Psoas muscle (tissue), 8 donors: ENCODE measurements around the gene SLC22A17. TPM values are rescaled to one million over a fixed set of nuclear protein-coding genes. Genes with fewer than 3 reads are reported as not detected.

Experiments used
- ATAC-seq, 4 donors: fragments of 200-7000 bp; cut with Tn5 transposase; one replicate each; pipeline ENCODE4 v1.9.1; 2020; ENCODE audit warnings: moderate library complexity in 3 of 4, mild to moderate bottlenecking in 2 of 4
- DNase-seq, 2 donors: peaks; one replicate each; pipeline ENCODE4 v3.0.0-alpha.2; 2020
- H3K27ac ChIP-seq: fragments of 200-600 bp; one replicate; pipeline ENCODE4 v1.8.0; 2022
- H3K27me3 ChIP-seq, 3 donors: fragments of 200-600 bp in 1 of 3; one replicate each; pipeline versions ENCODE4 v1.6.1 to v1.8.0; 2013 to 2022; ENCODE audit warnings: low read length in 2 of 3, mild to moderate bottlenecking in 2 of 3, moderate library complexity in 1 of 3; ENCODE audit not compliant: insufficient read depth in 3 of 3
- H3K36me3 ChIP-seq, 2 donors: fragments of 200-600 bp in 1 of 2; one replicate each; pipeline versions ENCODE4 v1.6.1 to v1.8.0; 2013 to 2022; ENCODE audit warnings: low read depth in 1 of 2, mild to moderate bottlenecking in 1 of 2, moderate library complexity in 1 of 2; ENCODE audit not compliant: insufficient read depth in 1 of 2
- H3K4me1 ChIP-seq: fragments of 200-600 bp; one replicate; pipeline ENCODE4 v1.8.0; 2022
- H3K4me3 ChIP-seq: fragments of 200-600 bp; one replicate; pipeline ENCODE4 v1.8.0; 2022; ENCODE audit warnings: mild to moderate bottlenecking
- H3K9me3 ChIP-seq: fragments of 200-600 bp; one replicate; pipeline ENCODE4 v1.8.0; 2022
- WGBS, 3 donors: extraction: QIAGEN DNeasy Blood & Tissue Kit; methylation state at CpG; one replicate each; pipeline versions ENCODE4 v1.1.6 to v1.1.7; 2013; 5-methylcytosine and 5-hydroxymethylcytosine counted together
- intact Hi-C, 2 donors: fragments of 100-400 bp; cut with DNase I; formaldehyde crosslinking; loops; one replicate each; pipeline versions ENCODE4 v1.11.0 to v1.14.2; 2022
- polyA plus RNA-seq, 3 donors: library from polyadenylated mRNA; stranded (reverse); fragments of 200-250 nt; gene quantifications; one replicate each; pipeline ENCODE4 v1.2.3, GENCODE V29; 2013
- total RNA-seq, 4 donors: library from RNA; stranded (reverse); fragmentation: NEBNext Ultra II Directional in 2 of 4; extraction: Animal tissue kit (Norgen Biotek cat#: 25700) in 2 of 4; gene quantifications; one replicate each; pipeline versions ENCODE4 v1.2.1 to v1.2.4, GENCODE V29; 2021 to 2023
- TF ChIP-seq, protein P1 (sequence below): fragments of 200-600 bp; IDR thresholded peaks from one replicate; pipeline ENCODE4 v1.8.0; 2022; ENCODE audit warnings: antibody characterized with exemption
- donor health status: healthy with polysubstance abuse.
- donor health status: DM: no; HTN: no; CAD: no; lungs with moderate emphysema.
- donor health status: Bipolar disorder and iron deficiency.
- donor health status: healthy.
- donor health status: DM: yes; HTN: yes; CAD: no.
- donor health status: DM: no; HTN: no; CAD: no.
- donor health status: DM: no; HTN: no; CAD: no.
- donor health status: DM: yes; HTN: yes; CAD: no.

SLC22A17 gene
- total and polyA plus RNA-seq, 7 donors, result 0.95 to 6.3 (median 1.4) TPM

DNA sequence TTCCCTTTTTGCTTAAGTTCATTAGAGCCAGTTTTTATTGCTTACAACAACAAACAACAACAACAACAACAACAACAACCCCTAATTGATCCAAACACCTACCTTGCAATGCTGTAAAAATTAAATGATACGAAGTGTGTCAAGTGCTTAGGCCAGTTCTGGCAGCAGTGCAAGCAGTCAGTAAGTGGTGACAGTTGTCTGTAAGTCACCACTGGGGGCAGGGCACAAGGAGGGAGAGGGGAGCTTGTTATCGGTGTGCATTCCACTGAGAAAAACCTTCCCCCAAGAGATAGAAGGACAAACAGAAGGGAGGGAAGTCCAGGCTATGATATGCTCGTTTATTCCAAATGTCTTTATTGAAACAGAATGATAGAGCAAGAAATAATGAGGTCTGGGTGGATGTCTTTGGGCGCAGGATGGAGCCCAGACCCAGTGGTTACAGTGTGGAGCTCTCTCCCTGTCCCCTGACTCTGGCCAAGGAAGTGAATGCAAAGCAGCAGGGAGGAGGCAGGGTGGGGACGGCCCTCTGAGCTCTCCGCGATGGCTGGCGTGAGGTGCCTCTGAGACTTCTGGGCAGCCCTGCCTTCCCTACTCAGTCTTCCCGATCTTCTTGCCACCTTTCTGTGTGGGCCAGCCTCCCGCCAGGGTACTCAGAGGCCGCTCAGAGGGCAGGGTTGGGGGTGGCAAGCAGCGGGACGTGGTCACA lies 6.5 kb downstream of the SLC22A17 start:
- TF ChIP-seq, protein P1, sequence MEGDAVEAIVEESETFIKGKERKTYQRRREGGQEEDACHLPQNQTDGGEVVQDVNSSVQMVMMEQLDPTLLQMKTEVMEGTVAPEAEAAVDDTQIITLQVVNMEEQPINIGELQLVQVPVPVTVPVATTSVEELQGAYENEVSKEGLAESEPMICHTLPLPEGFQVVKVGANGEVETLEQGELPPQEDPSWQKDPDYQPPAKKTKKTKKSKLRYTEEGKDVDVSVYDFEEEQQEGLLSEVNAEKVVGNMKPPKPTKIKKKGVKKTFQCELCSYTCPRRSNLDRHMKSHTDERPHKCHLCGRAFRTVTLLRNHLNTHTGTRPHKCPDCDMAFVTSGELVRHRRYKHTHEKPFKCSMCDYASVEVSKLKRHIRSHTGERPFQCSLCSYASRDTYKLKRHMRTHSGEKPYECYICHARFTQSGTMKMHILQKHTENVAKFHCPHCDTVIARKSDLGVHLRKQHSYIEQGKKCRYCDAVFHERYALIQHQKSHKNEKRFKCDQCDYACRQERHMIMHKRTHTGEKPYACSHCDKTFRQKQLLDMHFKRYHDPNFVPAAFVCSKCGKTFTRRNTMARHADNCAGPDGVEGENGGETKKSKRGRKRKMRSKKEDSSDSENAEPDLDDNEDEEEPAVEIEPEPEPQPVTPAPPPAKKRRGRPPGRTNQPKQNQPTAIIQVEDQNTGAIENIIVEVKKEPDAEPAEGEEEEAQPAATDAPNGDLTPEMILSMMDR, result no peak
- no peak overlapping the region for H3K27ac ChIP-seq
- no peaks in the 10 kb centered on the region for H3K36me3 ChIP-seq
- ATAC-seq (no peak), DNase-seq (no peak)
- no peaks in the 10 kb centered on the region for H3K4me1 ChIP-seq
- intact Hi-C loops, result no loop called here
- no peaks in the 10 kb centered on the region for H3K9me3 ChIP-seq
- peaks cover 0 to 12% (median 0%) of the 10 kb centered on the region in 3 donors for H3K27me3 ChIP-seq
- WGBS, 3 donors, result 73 to 86% (median 83%) methylated on average over 13 of the region's 13 CpGs
- no peak overlapping the region for H3K4me3 ChIP-seq

- intact Hi-C loops, result no loop called here
- DNase-seq, result no peak
- no peaks in the 10 kb centered on the region for H3K9me3 ChIP-seq
- no peak for ATAC-seq
- H3K27ac ChIP-seq, result no peak overlapping the region
- 55 to 66% (median 60%) methylated on average over 3 of the region's 3 CpGs for WGBS, 3 donors
- H3K27me3 ChIP-seq, result no peaks in the 10 kb centered on the region
- no peaks in the 10 kb centered on the region for H3K36me3 ChIP-seq
- TF ChIP-seq, protein P1, result no peak
- no peaks in the 10 kb centered on the region for H3K4me1 ChIP-seq
- H3K4me3 ChIP-seq, result no peak overlapping the region
These were observed 8.2 kb downstream of the SLC22A17 start for GRCh38 chr14:23344481-23344880.

DNA sequence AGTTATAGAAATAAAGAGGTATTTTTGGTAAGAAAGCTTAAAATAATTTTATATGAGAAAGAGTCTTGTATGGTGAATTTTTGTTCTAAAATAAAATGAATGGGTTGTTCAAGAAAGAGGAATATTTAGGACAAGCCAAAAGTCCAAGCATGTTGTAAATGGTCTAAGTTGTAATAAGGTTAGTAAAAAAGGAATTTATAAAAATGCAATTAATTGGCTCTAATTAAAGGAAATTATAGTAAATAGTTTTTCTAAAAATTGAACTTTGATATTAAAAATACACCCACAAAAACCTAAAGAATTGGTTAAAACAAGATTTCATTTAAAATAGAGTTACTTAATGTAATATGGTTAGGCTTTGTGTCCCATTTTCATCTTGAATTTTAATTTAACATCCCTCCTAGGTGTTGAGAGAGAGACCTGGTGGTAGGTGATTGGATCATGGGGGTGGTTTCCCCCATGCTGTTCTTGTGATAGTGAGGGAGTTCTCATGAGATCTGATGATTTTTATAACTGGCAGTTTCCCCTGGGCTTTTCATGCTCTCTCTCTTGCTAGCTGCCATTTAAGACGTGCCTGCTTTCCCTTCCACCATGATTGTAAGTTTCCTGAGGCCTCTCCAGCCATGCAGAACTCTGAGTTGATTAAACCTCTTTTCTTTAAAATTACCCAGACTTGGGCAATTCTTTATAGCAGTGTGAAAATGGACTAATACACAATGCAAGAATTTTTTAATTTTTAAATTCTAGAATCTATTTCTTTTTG lies 13.0 kb downstream of the SLC22A17 start:
- TF ChIP-seq, protein P1, result no peak
- Histone ChIP-seq H3K9me3 (no peaks in the 10 kb centered on the region), H3K4me1 (no peaks in the 10 kb centered on the region), H3K4me3 (no peak overlapping the region), H3K36me3 (no peaks in the 10 kb centered on the region), H3K27ac (no peak overlapping the region), H3K27me3 (peaks cover 0 to 3% (median 0%) of the 10 kb centered on the region in 3 donors)
- DNase-seq (no peak), ATAC-seq (no peak)
- intact Hi-C loops, result no loop called here
- 69 to 81% (median 76%) methylated on average over 1 of the region's 1 CpG for WGBS, 3 donors

DNA sequence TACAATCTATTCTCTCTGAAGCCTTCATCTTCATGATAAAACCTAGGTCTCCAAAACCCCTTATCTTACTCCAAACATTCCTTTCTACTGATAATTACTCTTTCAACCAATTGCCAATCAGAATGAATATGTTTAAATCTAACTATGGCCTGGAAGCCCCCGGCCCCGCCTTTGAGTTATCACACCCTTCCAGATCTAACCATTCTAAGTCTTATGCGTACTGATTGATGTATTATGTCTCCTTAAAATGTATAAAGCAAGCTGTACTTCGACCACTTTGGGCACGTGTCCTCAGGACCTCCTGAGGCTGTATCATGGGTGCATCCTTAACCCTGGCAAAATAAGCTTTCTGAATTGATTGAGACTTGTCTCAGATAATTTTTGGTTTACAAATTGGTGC lies 17.1 kb downstream of the SLC22A17 start:
- WGBS, 3 donors, result 84 to 86% (median 85%) methylated on average over 5 of the region's 5 CpGs
- Histone ChIP-seq H3K9me3 (no peaks in the 10 kb centered on the region), H3K27me3 (peaks cover 0 to 3% (median 0%) of the 10 kb centered on the region in 3 donors), H3K4me3 (no peak overlapping the region), H3K4me1 (no peaks in the 10 kb centered on the region), H3K27ac (no peak overlapping the region), H3K36me3 (no peaks in the 10 kb centered on the region)
- ATAC-seq (no peak), DNase-seq (no peak)
- intact Hi-C loops, result no loop called here
- TF ChIP-seq, protein P1, result no peak
